GM12801 (cell line): Measurements from ENCODE around the gene NPAS2.

Experiments used
- TF ChIP-seq, protein P1 (sequence below): IDR thresholded peaks from one replicate; pipeline ENCODE4 v1.5.1; 2011; ENCODE audit warnings: control low read depth; ENCODE audit not compliant: insufficient read length; ENCODE audit errors: extremely low read depth

NPAS2 gene

DNA sequence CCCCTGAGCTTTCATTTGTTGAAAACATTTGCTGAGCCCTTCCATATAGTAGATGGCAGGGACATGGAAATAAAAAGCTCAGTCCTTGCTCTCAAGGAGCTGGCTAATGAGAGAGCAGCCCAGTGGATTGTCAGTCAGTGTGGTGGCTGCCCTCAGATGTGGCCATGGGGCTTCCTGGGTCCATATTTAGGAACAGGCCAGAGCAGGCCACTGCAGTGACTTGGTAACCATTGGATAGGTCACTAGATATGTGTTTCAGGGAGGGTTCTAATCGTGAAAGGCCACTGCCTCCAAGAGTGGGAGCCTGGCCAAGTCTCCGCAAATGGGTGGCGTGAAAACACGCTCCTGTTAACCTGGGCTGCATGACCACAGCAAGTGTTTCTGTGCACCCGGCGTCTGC, 37.4 kb downstream of the NPAS2 start:
- TF ChIP-seq, protein P1, sequence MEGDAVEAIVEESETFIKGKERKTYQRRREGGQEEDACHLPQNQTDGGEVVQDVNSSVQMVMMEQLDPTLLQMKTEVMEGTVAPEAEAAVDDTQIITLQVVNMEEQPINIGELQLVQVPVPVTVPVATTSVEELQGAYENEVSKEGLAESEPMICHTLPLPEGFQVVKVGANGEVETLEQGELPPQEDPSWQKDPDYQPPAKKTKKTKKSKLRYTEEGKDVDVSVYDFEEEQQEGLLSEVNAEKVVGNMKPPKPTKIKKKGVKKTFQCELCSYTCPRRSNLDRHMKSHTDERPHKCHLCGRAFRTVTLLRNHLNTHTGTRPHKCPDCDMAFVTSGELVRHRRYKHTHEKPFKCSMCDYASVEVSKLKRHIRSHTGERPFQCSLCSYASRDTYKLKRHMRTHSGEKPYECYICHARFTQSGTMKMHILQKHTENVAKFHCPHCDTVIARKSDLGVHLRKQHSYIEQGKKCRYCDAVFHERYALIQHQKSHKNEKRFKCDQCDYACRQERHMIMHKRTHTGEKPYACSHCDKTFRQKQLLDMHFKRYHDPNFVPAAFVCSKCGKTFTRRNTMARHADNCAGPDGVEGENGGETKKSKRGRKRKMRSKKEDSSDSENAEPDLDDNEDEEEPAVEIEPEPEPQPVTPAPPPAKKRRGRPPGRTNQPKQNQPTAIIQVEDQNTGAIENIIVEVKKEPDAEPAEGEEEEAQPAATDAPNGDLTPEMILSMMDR: no peak

DNA sequence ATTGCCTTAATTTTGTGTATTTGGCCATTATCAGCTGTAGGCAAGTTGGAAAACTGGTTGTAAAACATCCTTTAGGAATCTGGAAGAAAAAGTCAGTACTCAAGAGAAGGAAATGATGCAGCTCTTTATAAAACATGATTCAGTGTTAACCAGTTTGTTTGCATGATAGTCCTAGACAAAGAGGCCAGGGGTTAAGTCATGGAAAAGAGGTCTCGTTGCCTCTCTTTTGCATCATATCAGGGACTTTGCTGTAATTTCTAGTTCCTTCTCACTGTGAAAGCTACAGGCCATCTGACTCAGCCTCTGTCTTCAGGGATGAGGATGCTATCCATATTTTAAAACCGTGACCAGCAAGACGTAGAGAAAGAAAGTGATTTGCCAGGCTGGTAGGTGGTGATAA, 38.0 kb downstream of the NPAS2 start:
- TF ChIP-seq, protein P1: no peak

DNA sequence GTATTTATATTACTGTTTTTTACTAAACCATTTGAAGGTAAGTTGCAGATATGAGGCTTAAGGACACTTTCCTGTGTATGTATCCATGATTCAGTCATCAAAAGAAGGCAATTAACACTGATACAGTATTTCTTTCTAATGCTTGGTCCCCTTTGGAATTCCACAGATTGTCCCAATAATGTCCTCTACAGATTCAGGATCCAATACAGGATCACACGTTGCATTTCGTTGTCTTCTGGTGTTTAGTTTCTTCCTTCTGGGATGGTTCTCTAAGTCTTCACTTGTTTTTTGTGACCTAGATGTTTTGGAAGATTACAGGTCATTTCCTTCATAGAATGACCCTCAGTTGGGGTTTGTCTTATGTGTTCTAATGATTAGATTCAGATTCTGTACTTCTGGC, 40.0 kb downstream of the NPAS2 start:
- TF ChIP-seq, protein P1: no peak

DNA sequence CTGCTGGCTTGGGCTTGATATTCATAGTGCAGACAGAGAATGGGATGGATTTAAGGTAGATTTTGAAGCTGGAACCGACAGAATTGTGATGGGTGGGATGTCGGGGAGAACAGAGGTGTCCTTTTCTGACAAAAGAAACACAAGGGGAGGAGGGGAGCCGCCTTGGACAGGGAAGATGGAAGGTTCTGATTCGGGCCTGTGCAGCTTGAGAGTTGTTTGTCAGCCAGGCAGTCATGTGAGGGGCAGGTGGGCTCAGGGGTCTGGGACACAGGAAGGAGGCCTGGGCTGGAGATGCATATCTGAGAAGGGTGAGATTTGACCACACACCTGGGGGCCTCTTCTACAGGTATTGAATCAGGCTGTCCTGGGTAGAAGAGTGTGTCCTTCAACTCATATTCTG, 41.4 kb downstream of the NPAS2 start:
- TF ChIP-seq, protein P1: no peak

DNA sequence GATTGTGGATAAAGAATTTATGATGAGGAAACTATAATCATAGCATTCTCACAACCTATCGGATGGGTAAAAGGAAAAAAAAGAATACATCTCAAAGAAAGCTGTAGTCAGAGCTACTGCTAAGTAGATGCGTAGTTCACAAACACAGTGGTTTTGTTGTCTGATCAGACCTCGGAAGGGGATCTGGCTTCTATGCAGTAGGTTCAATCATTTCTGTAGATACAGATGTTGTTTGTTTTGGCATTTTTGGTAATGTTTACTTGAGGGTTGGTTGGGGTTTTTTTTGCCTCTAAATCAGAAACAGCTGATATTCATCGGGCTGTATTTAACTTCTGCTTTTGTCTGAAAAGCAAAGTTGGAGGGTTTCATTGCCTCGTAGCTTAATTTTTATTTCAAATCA, 42.1 kb downstream of the NPAS2 start:
- TF ChIP-seq, protein P1: no peak

DNA sequence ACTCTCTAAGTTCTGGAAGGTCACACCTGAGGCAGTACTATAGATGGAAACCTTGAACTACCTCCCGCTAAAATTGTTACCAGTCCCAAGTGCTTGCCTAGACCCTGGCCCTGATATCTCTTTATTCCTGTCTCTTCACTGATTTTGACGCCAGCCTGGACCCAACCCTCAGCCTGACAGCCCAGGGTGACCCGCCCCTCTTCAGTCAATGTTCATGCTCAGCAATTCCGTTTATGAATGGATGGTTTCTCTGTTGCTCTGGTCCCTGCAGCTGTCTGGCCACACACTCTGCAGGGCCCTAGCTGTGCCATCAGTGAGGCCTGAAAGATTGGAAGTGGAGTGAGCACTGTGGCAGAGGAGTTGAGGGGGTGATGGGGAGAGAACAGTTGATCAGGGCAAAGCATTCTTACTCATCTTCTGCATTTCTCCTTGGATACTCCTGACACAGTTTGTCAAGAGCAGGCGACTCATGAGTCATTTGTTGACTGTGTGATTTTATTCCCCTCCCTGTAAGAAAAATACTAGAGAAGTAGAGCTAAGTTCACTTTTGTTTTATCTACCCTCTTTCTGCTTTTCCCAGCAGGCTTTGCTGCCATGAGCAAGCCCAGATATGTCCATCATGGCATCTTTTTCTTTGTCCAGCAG, 46.0 kb downstream of the NPAS2 start:
- TF ChIP-seq, protein P1: no peak

DNA sequence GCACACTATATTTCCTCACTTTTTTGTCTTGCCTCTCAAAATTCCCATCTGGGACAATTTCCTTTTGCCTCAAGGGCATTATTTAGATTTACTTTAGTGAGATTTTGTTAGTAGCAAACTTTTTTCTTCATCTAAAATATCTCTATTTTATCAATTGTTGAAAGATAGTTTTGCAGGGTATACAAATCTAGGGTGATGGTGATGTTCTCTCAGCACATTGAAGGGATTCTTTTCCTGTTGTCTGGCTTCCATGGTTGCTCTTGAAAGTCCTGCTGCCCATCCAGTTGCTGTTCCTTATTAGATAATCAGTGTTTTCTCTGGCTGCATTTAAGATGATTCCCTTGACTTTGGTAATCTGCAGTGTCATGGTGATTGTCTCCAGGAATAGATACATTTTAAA, 48.1 kb downstream of the NPAS2 start:
- TF ChIP-seq, protein P1: no peak
